ENCODE data around the gene USE1.

GRCh38 chr19:17213334-17213733, 1.8 kb upstream of the USE1 start:
- TF ChIP-seq CTCF (IDR thresholded peaks at IDR 0.05) (no peak), POLR2A (IDR thresholded peaks at IDR 0.05) (no peak)
